Measurements from ENCODE around the gene MRGPRX2. TPM values are rescaled to one million over a fixed set of nuclear protein-coding genes. Genes with fewer than 3 reads are reported as not detected.

The MRGPRX2 gene
- total RNA-seq, 2 donors from 2014 or later: not detected

GRCh38 chr11:19018901-19019300 is 41.6 kb downstream of the MRGPRX2 start:
- TF ChIP-seq CTCF (IDR thresholded peaks at IDR 0.05): no peak
- Histone ChIP-seq H3K27ac (no peak overlapping the region), H3K36me3 (no peaks in the 10 kb centered on the region), H3K9me3 (no peaks in the 10 kb centered on the region), H3K27me3 (no peaks in the 10 kb centered on the region), H3K4me3 (no peak overlapping the region), H3K4me1 (no peaks in the 10 kb centered on the region)
- DNase-seq (ENCODE audit: low spot score): no peak

DNA sequence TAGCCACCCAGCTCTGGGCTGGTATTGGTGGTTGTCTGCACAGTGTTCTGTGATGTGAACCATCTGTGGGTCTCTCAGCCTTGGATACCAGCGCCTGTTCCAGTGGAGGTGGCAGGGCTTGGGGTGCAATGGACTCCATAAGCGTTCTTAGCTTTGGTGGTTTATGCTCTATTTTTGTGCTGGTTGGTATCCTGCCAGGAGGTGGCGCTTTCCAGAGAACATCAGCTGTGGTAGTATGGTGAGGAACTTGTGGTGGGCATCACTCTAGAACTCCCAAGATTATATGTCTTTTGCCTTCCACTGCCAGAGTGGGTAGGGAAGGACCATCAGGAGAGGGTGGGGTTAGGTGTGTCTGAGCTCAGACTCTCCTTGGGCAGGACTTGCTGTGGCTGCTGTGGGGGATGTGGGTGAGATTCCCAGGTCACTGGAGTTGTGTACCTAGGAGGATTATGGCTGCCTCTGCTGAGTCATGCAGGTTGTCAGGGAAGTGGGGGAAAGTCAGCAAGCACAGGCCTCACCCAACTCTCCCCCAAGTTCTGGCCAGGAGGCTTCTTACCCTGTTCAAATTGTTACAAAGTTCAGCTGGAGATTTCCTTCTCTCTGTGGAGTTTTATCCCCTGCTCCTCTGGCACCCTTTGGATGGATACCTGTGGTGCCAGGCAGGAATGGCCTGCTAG is 47.2 kb downstream of the MRGPRX2 start:
- Histone ChIP-seq H3K4me1 (no peaks in the 10 kb centered on the region), H3K36me3 (no peaks in the 10 kb centered on the region), H3K9me3 (no peaks in the 10 kb centered on the region), H3K27ac (no peak overlapping the region), H3K27me3 (no peaks in the 10 kb centered on the region), H3K4me3 (no peak overlapping the region)
- DNase-seq (ENCODE audit: low spot score): no peak
- no peak for TF ChIP-seq CTCF (IDR thresholded peaks at IDR 0.05)

GRCh38 chr11:19012636-19013035 is 47.9 kb downstream of the MRGPRX2 start:
- no peak for TF ChIP-seq CTCF (IDR thresholded peaks at IDR 0.05)
- H3K4me3 ChIP-seq: no peak overlapping the region
- no peaks in the 10 kb centered on the region for H3K4me1 ChIP-seq
- H3K36me3 ChIP-seq: no peaks in the 10 kb centered on the region
- no peak overlapping the region for H3K27ac ChIP-seq
- no peaks in the 10 kb centered on the region for H3K9me3 ChIP-seq
- H3K27me3 ChIP-seq: no peaks in the 10 kb centered on the region
- DNase-seq (ENCODE audit: low spot score): no peak

Other genes starting within 250 kb of the MRGPRX2 start
- not detected for gene MRGPRX1, start 121.3 kb downstream of the MRGPRX2 start, total RNA-seq
- 10 to 100 TPM; 12.7 to 16.0 TPM for gene ZDHHC13, start 56.5 kb upstream of the MRGPRX2 start, total RNA-seq
- gene CSRP3, start 141.3 kb upstream of the MRGPRX2 start, total RNA-seq: 1,000 to 10,000 TPM; 1,021 to 1,621 TPM
- 1 to 10 TPM; 1.7 to 2.2 TPM for gene E2F8, start 180.2 kb upstream of the MRGPRX2 start, total RNA-seq